Measurements from ENCODE around the gene RGPD4.
"Not testable (repeated sequence)": the region's sequence is repeated elsewhere in the genome, so short reads cannot be mapped to it uniquely, and the experiment has no call there.

The RGPD4 gene

GRCh38 chr2:107826749-107827148, at the start of gene RGPD4:
Gene RGPD4 (plus strand): TSS chr2:107826892. CDS start chr2:107827014, 122 bp downstream.
- not testable (repeated sequence) for DNase-seq (ENCODE audit: low spot score)

- DNase-seq (ENCODE audit: low spot score), result no peak
Observed at GRCh38 chr2:107777974-107778373, 48.7 kb upstream of the RGPD4 start.

- DNase-seq (ENCODE audit: low spot score), result no peak
Observed at GRCh38 chr2:107785756-107786155, 40.9 kb upstream of the RGPD4 start.

- no peak for DNase-seq (ENCODE audit: low spot score)
Observed at GRCh38 chr2:107790837-107791236, 35.9 kb upstream of the RGPD4 start.

- no peak for DNase-seq (ENCODE audit: low spot score)
Observed at GRCh38 chr2:107801498-107801897, 25.2 kb upstream of the RGPD4 start.

GRCh38 chr2:107804608-107805498, 21.8 kb upstream of the RGPD4 start:
- DNase-seq (ENCODE audit: low spot score), result no peak

GRCh38 chr2:107806901-107807300, 19.8 kb upstream of the RGPD4 start:
- no peak for DNase-seq (ENCODE audit: low spot score)

GRCh38 chr2:107807988-107808387, 18.7 kb upstream of the RGPD4 start:
- DNase-seq (ENCODE audit: low spot score), result no peak

- DNase-seq (ENCODE audit: low spot score), result no peak
Observed at GRCh38 chr2:107808959-107809358, 17.7 kb upstream of the RGPD4 start.

- no peak for DNase-seq (ENCODE audit: low spot score)
Observed at GRCh38 chr2:107809835-107810234, 16.9 kb upstream of the RGPD4 start.

- no peak for DNase-seq (ENCODE audit: low spot score)
Observed at GRCh38 chr2:107810734-107811133, 16.0 kb upstream of the RGPD4 start.

GRCh38 chr2:107811411-107811810, 15.3 kb upstream of the RGPD4 start:
- DNase-seq (ENCODE audit: low spot score), result no peak

- no peak for DNase-seq (ENCODE audit: low spot score)
Observed at GRCh38 chr2:107812006-107812405, 14.7 kb upstream of the RGPD4 start.

- no peak for DNase-seq (ENCODE audit: low spot score)
Observed at GRCh38 chr2:107817378-107817777, 9.3 kb upstream of the RGPD4 start.

GRCh38 chr2:107822302-107822701, 4.4 kb upstream of the RGPD4 start:
- DNase-seq (ENCODE audit: low spot score), result no peak

- DNase-seq (ENCODE audit: low spot score), result no peak
Observed at GRCh38 chr2:107824451-107825205, 2.1 kb upstream of the RGPD4 start.

GRCh38 chr2:107825206-107825563, 1.5 kb upstream of the RGPD4 start:
- DNase-seq (ENCODE audit: low spot score), result no peak

GRCh38 chr2:107829514-107829913, 2.8 kb downstream of the RGPD4 start:
- DNase-seq (ENCODE audit: low spot score), result not testable (repeated sequence)

- not testable (repeated sequence) for DNase-seq (ENCODE audit: low spot score)
Observed at GRCh38 chr2:107833152-107833551, 6.5 kb downstream of the RGPD4 start.

- not testable (repeated sequence) for DNase-seq (ENCODE audit: low spot score)
Observed at GRCh38 chr2:107833618-107834017, 6.9 kb downstream of the RGPD4 start.

GRCh38 chr2:107916121-107916520, 89.4 kb downstream of the RGPD4 start:
- DNase-seq (ENCODE audit: low spot score), result not testable (repeated sequence)

- DNase-seq (ENCODE audit: low spot score), result not testable (repeated sequence)
Observed at GRCh38 chr2:107916696-107917370, 90.1 kb downstream of the RGPD4 start.

Data from hepatic stellate cell (primary cell).